CD14-positive monocyte (primary cell): ENCODE measurements around the gene HSPB8. TPM values are rescaled to one million over a fixed set of nuclear protein-coding genes. Genes with fewer than 3 reads are reported as not detected.

Experiments
- DNase-seq, 3 donors: peaks; one replicate each; pipeline ENCODE4 v3.0.0-alpha.2; 2011 to 2022
- H2AFZ ChIP-seq: 2 replicates; pipeline ENCODE4 v1.6.0; 2012; ENCODE audit warnings: mild to moderate bottlenecking, low read depth, low read length, inconsistent platforms; ENCODE audit not compliant: insufficient read depth, poor library complexity, severe bottlenecking
- H3K27ac ChIP-seq, 2 donors: 1 replicate in 1 of 2; 2 replicates in 1 of 2; pipeline ENCODE4 v1.5.1; 2012 to 2013; ENCODE audit warnings: low read length in 2 of 2, control low read depth in 1 of 2, inconsistent platforms in 1 of 2, low read depth in 1 of 2, mild to moderate bottlenecking in 1 of 2
- H3K27me3 ChIP-seq, 2 donors: one replicate each; pipeline versions ENCODE4 v1.6.0 to v1.6.1; 2011 to 2013; ENCODE audit warnings: low read length in 2 of 2; ENCODE audit not compliant: control insufficient read depth in 2 of 2, insufficient read depth in 2 of 2
- H3K36me3 ChIP-seq, 2 donors: replicated peaks in 1 of 2; 1 replicate in 1 of 2; 2 replicates in 1 of 2; pipeline versions ENCODE4 v1.5.1 to v1.6.1; 2012 to 2013; ENCODE audit warnings: low read length in 2 of 2, control low read depth in 1 of 2, inconsistent platforms in 1 of 2, mild to moderate bottlenecking in 1 of 2; ENCODE audit not compliant: insufficient read depth in 2 of 2, control insufficient read depth in 1 of 2
- H3K4me1 ChIP-seq, 2 donors: 1 replicate in 1 of 2; 2 replicates in 1 of 2; pipeline versions ENCODE4 v1.5.1 to v1.6.1; 2012 to 2013; ENCODE audit warnings: low read length in 2 of 2, control low read depth in 1 of 2, inconsistent platforms in 1 of 2, mild to moderate bottlenecking in 1 of 2, moderate library complexity in 1 of 2; ENCODE audit not compliant: insufficient read depth in 2 of 2, control insufficient read depth in 1 of 2
- H3K4me2 ChIP-seq: replicated peaks from 2 replicates; pipeline ENCODE3; 2012; ENCODE audit warnings: low read length, moderate library complexity, mild to moderate bottlenecking; ENCODE audit not compliant: poor library complexity, severe bottlenecking; ENCODE audit errors: extremely low read depth
- H3K4me3 ChIP-seq, 3 experiments: fragments of 200-600 bp in 1 of 3; sonication (generic) in 1 of 3; replicated peaks in 1 of 3; 1 replicate in 2 of 3; 2 replicates in 1 of 3; pipeline ENCODE4 v1.5.1; 2011 to 2013; ENCODE audit warnings: low read length in 3 of 3, mild to moderate bottlenecking in 3 of 3, control low read depth in 2 of 3, low read depth in 2 of 3, inconsistent platforms in 1 of 3, moderate library complexity in 1 of 3
- H3K79me2 ChIP-seq: 2 replicates; pipeline ENCODE4 v1.6.0; 2012; ENCODE audit warnings: mild to moderate bottlenecking, control low read depth, inconsistent platforms, low read length, moderate library complexity; ENCODE audit not compliant: insufficient read depth
- H3K9ac ChIP-seq: 2 replicates; pipeline ENCODE4 v1.6.0; 2017; ENCODE audit warnings: low read length, mild to moderate bottlenecking; ENCODE audit not compliant: insufficient read depth, poor library complexity, severe bottlenecking
- H3K9me3 ChIP-seq, 2 donors: replicated peaks in 1 of 2; 1 replicate in 1 of 2; 2 replicates in 1 of 2; pipeline versions ENCODE4 v1.5.1 to v1.6.1; 2012 to 2013; ENCODE audit warnings: low read length in 2 of 2, control low read depth in 1 of 2; ENCODE audit not compliant: control insufficient read depth in 1 of 2, insufficient read depth in 1 of 2
- H4K20me1 ChIP-seq: 2 replicates; pipeline ENCODE4 v1.6.0; 2012; ENCODE audit warnings: mild to moderate bottlenecking, low read length, control low read depth, moderate library complexity; ENCODE audit not compliant: insufficient read depth
- H3K27ac Mint-ChIP-seq, 7 donors: one replicate each; pipeline ENCODE4 v1.8.0; 2020; ENCODE audit warnings: mild to moderate bottlenecking in 7 of 7, mixed read lengths in 7 of 7, moderate library complexity in 6 of 7, inconsistent platforms in 2 of 7
- H3K27me3 Mint-ChIP-seq, 3 donors: one replicate each; pipeline ENCODE4 v1.8.0; 2021 to 2022; ENCODE audit warnings: low read depth in 3 of 3, mild to moderate bottlenecking in 3 of 3, mixed read lengths in 3 of 3, moderate library complexity in 3 of 3, inconsistent platforms in 1 of 3
- H3K36me3 Mint-ChIP-seq, 2 donors: one replicate each; pipeline ENCODE4 v1.8.0; 2020; ENCODE audit warnings: mixed read lengths in 2 of 2, inconsistent platforms in 1 of 2, mild to moderate bottlenecking in 1 of 2
- H3K4me1 Mint-ChIP-seq: one replicate; pipeline ENCODE4 v1.8.0; 2020; ENCODE audit warnings: mild to moderate bottlenecking, mixed read lengths
- H3K4me3 Mint-ChIP-seq, 2 donors: one replicate each; pipeline ENCODE4 v1.8.0; 2020; ENCODE audit warnings: mild to moderate bottlenecking in 2 of 2, mixed read lengths in 2 of 2, moderate library complexity in 1 of 2
- H3K9me3 Mint-ChIP-seq, 7 donors: one replicate each; pipeline ENCODE4 v1.8.0; 2020 to 2022; ENCODE audit warnings: mixed read lengths in 7 of 7, mild to moderate bottlenecking in 6 of 7, moderate library complexity in 6 of 7, inconsistent platforms in 2 of 7
- WGBS: methylation state at CpG from one replicate; pipeline ENCODE4 v1.1.5; 2013; ENCODE audit warnings: missing lambda C conversion rate; ENCODE audit not compliant: insufficient coverage; 5-methylcytosine and 5-hydroxymethylcytosine counted together
- intact Hi-C, 2 donors: fragments of 100-400 bp; cut with micrococcal nuclease; formaldehyde crosslinking; loops; one replicate each; pipeline versions ENCODE4 v1.15.0 to v1.15.1; 2023
- polyA plus RNA-seq, 3 donors: library from polyadenylated mRNA; depleted of rRNA in 1 of 3; unstranded in 2 of 3; stranded (reverse) in 1 of 3; fragments of 300-500 nt in 2 of 3; fragments of >200 nt in 1 of 3; fragmentation: Illumina TruSeq in 2 of 3; gene quantifications; 1 replicate in 2 of 3; 2 replicates in 1 of 3; pipeline ENCODE4 v1.2.3, GENCODE V29; 2012 to 2021
- TF ChIP-seq, protein P1 (sequence below): fragments of 200-600 bp; IDR thresholded peaks from one replicate; pipeline ENCODE4 v1.8.0; 2022; ENCODE audit warnings: antibody characterized with exemption, mild to moderate bottlenecking

Gene HSPB8
- polyA plus RNA-seq, 3 donors: not detected

DNA sequence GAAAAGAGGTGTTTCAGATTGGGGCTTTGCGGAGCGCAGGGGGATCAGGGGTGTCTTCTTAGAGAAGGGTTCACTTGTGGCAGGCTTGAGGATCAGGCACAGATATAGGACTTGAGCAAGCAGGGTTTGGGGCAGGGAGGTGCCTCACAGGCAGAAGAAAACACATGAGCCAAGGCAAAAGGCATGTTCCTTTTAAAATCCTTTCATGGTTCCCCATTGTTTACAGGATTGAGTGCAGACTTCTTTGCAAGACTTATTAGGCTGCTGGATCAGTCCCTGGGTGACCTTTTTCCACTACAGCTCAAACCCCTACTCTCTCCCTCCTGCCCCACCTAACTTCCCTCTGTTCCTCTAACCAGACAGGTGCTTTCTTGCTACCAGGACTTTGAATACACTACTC is 19.7 kb downstream of the HSPB8 start:
- Histone ChIP-seq H3K4me2 (no peak overlapping the region), H3K79me2 (no peaks in the 10 kb centered on the region), H4K20me1 (no peaks in the 10 kb centered on the region), H3K27me3 (no peaks in the 10 kb centered on the region), H2AFZ (no peak overlapping the region), H3K9ac (no peak overlapping the region), H3K36me3 (no peaks in the 10 kb centered on the region), H3K27ac (no peak overlapping the region), H3K4me1 (no peaks in the 10 kb centered on the region), H3K4me3 (no peak overlapping the region), H3K9me3 (no peaks in the 10 kb centered on the region)
- no peaks in the 10 kb centered on the region for H3K4me1 Mint-ChIP-seq
- 94% methylated on average over 2 of the region's 2 CpGs for WGBS
- DNase-seq: no peak
- H3K4me3 Mint-ChIP-seq: no peak overlapping the region
- no peak overlapping the region for H3K27ac Mint-ChIP-seq
- peaks cover 0 to 5% (median 1%) of the 10 kb centered on the region in 7 donors for H3K9me3 Mint-ChIP-seq
- peaks cover 0 to 4% (median 2%) of the 10 kb centered on the region in 3 donors for H3K27me3 Mint-ChIP-seq
- no peaks in the 10 kb centered on the region for H3K36me3 Mint-ChIP-seq
- TF ChIP-seq, protein P1, sequence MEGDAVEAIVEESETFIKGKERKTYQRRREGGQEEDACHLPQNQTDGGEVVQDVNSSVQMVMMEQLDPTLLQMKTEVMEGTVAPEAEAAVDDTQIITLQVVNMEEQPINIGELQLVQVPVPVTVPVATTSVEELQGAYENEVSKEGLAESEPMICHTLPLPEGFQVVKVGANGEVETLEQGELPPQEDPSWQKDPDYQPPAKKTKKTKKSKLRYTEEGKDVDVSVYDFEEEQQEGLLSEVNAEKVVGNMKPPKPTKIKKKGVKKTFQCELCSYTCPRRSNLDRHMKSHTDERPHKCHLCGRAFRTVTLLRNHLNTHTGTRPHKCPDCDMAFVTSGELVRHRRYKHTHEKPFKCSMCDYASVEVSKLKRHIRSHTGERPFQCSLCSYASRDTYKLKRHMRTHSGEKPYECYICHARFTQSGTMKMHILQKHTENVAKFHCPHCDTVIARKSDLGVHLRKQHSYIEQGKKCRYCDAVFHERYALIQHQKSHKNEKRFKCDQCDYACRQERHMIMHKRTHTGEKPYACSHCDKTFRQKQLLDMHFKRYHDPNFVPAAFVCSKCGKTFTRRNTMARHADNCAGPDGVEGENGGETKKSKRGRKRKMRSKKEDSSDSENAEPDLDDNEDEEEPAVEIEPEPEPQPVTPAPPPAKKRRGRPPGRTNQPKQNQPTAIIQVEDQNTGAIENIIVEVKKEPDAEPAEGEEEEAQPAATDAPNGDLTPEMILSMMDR: no peak
- intact Hi-C loops: no loop called here

DNA sequence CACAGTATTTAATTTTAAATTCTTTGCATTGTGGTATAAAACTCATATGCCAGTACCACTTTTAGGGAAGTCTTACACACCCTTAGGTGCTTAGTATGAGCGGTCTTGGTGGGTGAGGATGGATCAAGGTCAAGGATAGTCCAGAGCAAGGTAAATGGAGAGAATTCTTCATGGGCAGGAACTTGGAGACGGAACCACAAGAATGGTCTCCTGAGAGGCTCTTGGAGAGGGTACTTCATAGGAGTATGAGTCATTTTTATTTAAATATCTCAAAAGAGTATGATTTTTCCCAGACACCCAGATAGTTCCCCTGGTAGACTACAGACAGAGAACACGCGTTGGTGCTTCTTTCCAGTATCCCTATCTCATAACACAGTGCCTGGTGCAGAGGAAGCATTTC is 21.9 kb downstream of the HSPB8 start:
- Histone ChIP-seq H3K36me3 (no peaks in the 10 kb centered on the region), H3K4me1 (no peaks in the 10 kb centered on the region), H4K20me1 (no peaks in the 10 kb centered on the region), H3K27me3 (no peaks in the 10 kb centered on the region), H3K9ac (no peak overlapping the region), H3K79me2 (no peaks in the 10 kb centered on the region), H3K9me3 (no peaks in the 10 kb centered on the region), H3K27ac (no peak overlapping the region), H3K4me2 (no peak overlapping the region), H3K4me3 (no peak overlapping the region), H2AFZ (no peak overlapping the region)
- Mint-ChIP-seq H3K4me1 (no peaks in the 10 kb centered on the region), H3K27me3 (peaks cover 0 to 4% (median 2%) of the 10 kb centered on the region in 3 donors), H3K9me3 (peaks cover 0 to 2% (median 0%) of the 10 kb centered on the region in 7 donors), H3K27ac (no peak overlapping the region), H3K36me3 (no peaks in the 10 kb centered on the region), H3K4me3 (no peak overlapping the region)
- intact Hi-C loops: no loop called here
- no CpG with 5 or more reads among the region's 4 CpGs for WGBS
- no peak for DNase-seq
- TF ChIP-seq, protein P1: no peak
